HG03565 (cell line): ENCODE results near the gene ALKBH1.
"Not testable (repeated sequence)": the region's sequence is repeated elsewhere in the genome, so short reads cannot be mapped to it uniquely, and the experiment has no call there.

Source experiments
- ATAC-seq: cut with Tn5 transposase; IDR thresholded peaks from one replicate; pipeline ENCODE4 v1.9.1; 2021; ENCODE audit warnings: mild to moderate bottlenecking, moderate library complexity; ENCODE audit not compliant: unreplicated experiment

ALKBH1 gene

GRCh38 chr14:77674931-77675330 is 32.9 kb downstream of the ALKBH1 start:
- ATAC-seq = no peak

- no peak for ATAC-seq
Observed at GRCh38 chr14:77673193-77673592, 34.6 kb downstream of the ALKBH1 start.

- no peak for ATAC-seq
Observed at GRCh38 chr14:77667331-77667730, 40.5 kb downstream of the ALKBH1 start.

- ATAC-seq = no peak
Observed at GRCh38 chr14:77663293-77663692, 44.5 kb downstream of the ALKBH1 start.

GRCh38 chr14:77661562-77661961 is 46.3 kb downstream of the ALKBH1 start:
- ATAC-seq = not testable (repeated sequence)

GRCh38 chr14:77660754-77661153 is 47.1 kb downstream of the ALKBH1 start:
- no peak for ATAC-seq

GRCh38 chr14:77659831-77660230 is 48.0 kb downstream of the ALKBH1 start:
- ATAC-seq = no peak

GRCh38 chr14:77657280-77657679 is 50.5 kb downstream of the ALKBH1 start:
- no peak for ATAC-seq

- no peak for ATAC-seq
Observed at GRCh38 chr14:77654001-77654441, 53.8 kb downstream of the ALKBH1 start.

GRCh38 chr14:77649326-77649725 is 58.5 kb downstream of the ALKBH1 start:
- no peak for ATAC-seq

GRCh38 chr14:77648520-77649200 is 59.2 kb downstream of the ALKBH1 start:
- no peak for ATAC-seq

- no peak for ATAC-seq
Observed at GRCh38 chr14:77647853-77648252, 60.0 kb downstream of the ALKBH1 start.

GRCh38 chr14:77646907-77647306 is 60.9 kb downstream of the ALKBH1 start:
- no peak for ATAC-seq

- no peak for ATAC-seq
Observed at GRCh38 chr14:77645520-77646230, 62.1 kb downstream of the ALKBH1 start.

GRCh38 chr14:77642407-77642806 is 65.4 kb downstream of the ALKBH1 start:
- no peak for ATAC-seq

- ATAC-seq = no peak
Observed at GRCh38 chr14:77641534-77642341, 66.1 kb downstream of the ALKBH1 start.

- ATAC-seq = no peak
Observed at GRCh38 chr14:77640756-77641533, 66.9 kb downstream of the ALKBH1 start.

GRCh38 chr14:77638771-77639171 is 69.1 kb downstream of the ALKBH1 start:
- no peak for ATAC-seq

- not testable (repeated sequence) for ATAC-seq
Observed at GRCh38 chr14:77635869-77636268, 72.0 kb downstream of the ALKBH1 start.

GRCh38 chr14:77635466-77635865 is 72.4 kb downstream of the ALKBH1 start:
- not testable (repeated sequence) for ATAC-seq

GRCh38 chr14:77630111-77630510 is 77.7 kb downstream of the ALKBH1 start:
- no peak for ATAC-seq
